Activated CD4-positive, alpha-beta T cell treated with anti-CD3 and anti-CD28 coated beads for 36 hours (primary cell): ENCODE data around the gene XIST. TPM values are rescaled to one million over a fixed set of nuclear protein-coding genes. Genes with fewer than 3 reads are reported as not detected.
"Not testable (repeated sequence)": the region's sequence is repeated elsewhere in the genome, so short reads cannot be mapped to it uniquely, and the experiment has no call there.

Experiments used
- ATAC-seq: fragments of 200-7000 bp; cut with Tn5 transposase; one replicate; pipeline ENCODE4 v1.10.0; 2021; ENCODE audit warnings: mild to moderate bottlenecking, moderate library complexity
- CTCF ChIA-PET: fragments of 350-600 bp; sonication (Branson Sonifier 250); formaldehyde crosslinking; loops from one replicate; lab custom pipeline; 2021; ENCODE audit warnings: antibody characterized with exemption; lab: Charles Lee
- POLR2A ChIA-PET: fragments of 350-600 bp; sonication (Branson Sonifier 250); formaldehyde crosslinking; loops from one replicate; lab custom pipeline; 2021; ENCODE audit warnings: antibody characterized with exemption, inconsistent platforms; lab: Charles Lee
- DNase-seq: peaks from one replicate; pipeline ENCODE4 v3.0.0-alpha.2; 2020
- H3K27ac Mint-ChIP-seq: one replicate; pipeline ENCODE4 v1.8.0; 2021; ENCODE audit warnings: mixed read lengths
- H3K27me3 Mint-ChIP-seq: one replicate; pipeline ENCODE4 v1.8.0; 2021; ENCODE audit warnings: mixed read lengths
- H3K36me3 Mint-ChIP-seq: one replicate; pipeline ENCODE4 v1.8.0; 2021; ENCODE audit warnings: low read depth, mixed read lengths
- H3K4me1 Mint-ChIP-seq: one replicate; pipeline ENCODE4 v1.8.0; 2021; ENCODE audit warnings: mixed read lengths
- H3K4me3 Mint-ChIP-seq: one replicate; pipeline ENCODE4 v1.8.0; 2021; ENCODE audit warnings: mild to moderate bottlenecking, moderate library complexity, mixed read lengths
- H3K9me3 Mint-ChIP-seq: one replicate; pipeline ENCODE4 v1.8.0; 2021; ENCODE audit warnings: low read depth, mixed read lengths
- intact Hi-C, 2 experiments: fragments of 100-400 bp; cut with DNase I in 1 of 2; cut with micrococcal nuclease in 1 of 2; formaldehyde crosslinking; loops; one replicate each; pipeline versions ENCODE4 v1.14.2 to v1.15.1; 2022 to 2024; cut with DNase I, micrococcal nuclease
- total RNA-seq, 2 experiments: library from RNA; stranded (reverse); gene quantifications; one replicate each; pipeline ENCODE4 v1.2.3, GENCODE V29; 2021

Gene XIST
- total RNA-seq, 2 experiments from 2014 or later, result not detected

- Mint-ChIP-seq H3K27ac (no peak overlapping the region), H3K4me3 (no peak overlapping the region), H3K9me3 (no peaks in the 10 kb centered on the region), H3K36me3 (no peaks in the 10 kb centered on the region), H3K27me3 (peaks cover 2% of the 10 kb centered on the region), H3K4me1 (no peaks in the 10 kb centered on the region)
- CTCF ChIA-PET, result no interaction called here
- POLR2A ChIA-PET, result no interaction called here
- intact Hi-C loops, result no loop called here
- DNase-seq (no peak), ATAC-seq (no peak)
Observed at GRCh38 chrX:73823473-73824004, 29.0 kb downstream of the XIST start.

DNA sequence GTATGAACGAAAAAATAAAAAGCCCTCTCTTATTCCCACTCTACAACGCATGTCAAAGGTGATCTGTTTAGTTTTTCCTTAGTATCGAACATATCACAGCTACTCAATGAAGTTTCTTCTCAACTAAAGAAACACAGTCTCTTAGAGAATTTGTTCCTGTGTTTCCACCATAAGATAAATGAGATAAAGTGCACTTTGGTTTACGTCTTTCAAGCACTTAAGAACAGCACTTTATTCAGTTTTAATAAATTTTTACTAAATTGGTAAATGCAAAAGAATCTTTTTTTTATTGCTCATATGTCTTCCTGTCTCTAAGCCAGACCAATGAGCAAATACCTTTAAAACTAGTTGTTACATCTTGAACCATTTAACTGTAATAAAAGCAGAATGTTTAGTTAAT is 29.7 kb downstream of the XIST start:
- peaks cover under 1% of the 10 kb centered on the region for H3K27me3 Mint-ChIP-seq
- intact Hi-C loops, result no loop called here
- ChIA-PET CTCF (no interaction called here), POLR2A (no interaction called here)
- no peaks in the 10 kb centered on the region for H3K9me3 Mint-ChIP-seq
- H3K27ac Mint-ChIP-seq, result no peak overlapping the region
- no peaks in the 10 kb centered on the region for H3K36me3 Mint-ChIP-seq
- no peaks in the 10 kb centered on the region for H3K4me1 Mint-ChIP-seq
- DNase-seq, result no peak
- H3K4me3 Mint-ChIP-seq, result no peak overlapping the region
- no peak for ATAC-seq

- Mint-ChIP-seq H3K9me3 (no peaks in the 10 kb centered on the region), H3K27me3 (no peaks in the 10 kb centered on the region), H3K36me3 (no peaks in the 10 kb centered on the region), H3K4me1 (no peaks in the 10 kb centered on the region), H3K27ac (no peak overlapping the region), H3K4me3 (no peak overlapping the region)
- ChIA-PET CTCF (no interaction called here), POLR2A (no interaction called here)
- DNase-seq (no peak), ATAC-seq (no peak)
- intact Hi-C loops, result no loop called here
Observed at GRCh38 chrX:73821921-73822559, 30.5 kb downstream of the XIST start.

- CTCF ChIA-PET, H3K36me3 Mint-ChIP-seq, H3K4me1 Mint-ChIP-seq, DNase-seq, H3K4me3 Mint-ChIP-seq, H3K9me3 Mint-ChIP-seq, H3K27me3 Mint-ChIP-seq, intact Hi-C loops, POLR2A ChIA-PET, ATAC-seq, H3K27ac Mint-ChIP-seq: not testable (repeated sequence)
Observed at GRCh38 chrX:73819864-73820558, 32.5 kb downstream of the XIST start.

GRCh38 chrX:73818200-73819116 is 34.1 kb downstream of the XIST start:
- ChIA-PET CTCF (no interaction called here), POLR2A (no interaction called here)
- no peak overlapping the region for H3K4me3 Mint-ChIP-seq
- no peaks in the 10 kb centered on the region for H3K36me3 Mint-ChIP-seq
- H3K4me1 Mint-ChIP-seq, result no peaks in the 10 kb centered on the region
- intact Hi-C loops, result no loop called here
- ATAC-seq (no peak), DNase-seq (no peak)
- H3K9me3 Mint-ChIP-seq, result no peaks in the 10 kb centered on the region
- H3K27ac Mint-ChIP-seq, result no peak overlapping the region
- no peaks in the 10 kb centered on the region for H3K27me3 Mint-ChIP-seq

DNA sequence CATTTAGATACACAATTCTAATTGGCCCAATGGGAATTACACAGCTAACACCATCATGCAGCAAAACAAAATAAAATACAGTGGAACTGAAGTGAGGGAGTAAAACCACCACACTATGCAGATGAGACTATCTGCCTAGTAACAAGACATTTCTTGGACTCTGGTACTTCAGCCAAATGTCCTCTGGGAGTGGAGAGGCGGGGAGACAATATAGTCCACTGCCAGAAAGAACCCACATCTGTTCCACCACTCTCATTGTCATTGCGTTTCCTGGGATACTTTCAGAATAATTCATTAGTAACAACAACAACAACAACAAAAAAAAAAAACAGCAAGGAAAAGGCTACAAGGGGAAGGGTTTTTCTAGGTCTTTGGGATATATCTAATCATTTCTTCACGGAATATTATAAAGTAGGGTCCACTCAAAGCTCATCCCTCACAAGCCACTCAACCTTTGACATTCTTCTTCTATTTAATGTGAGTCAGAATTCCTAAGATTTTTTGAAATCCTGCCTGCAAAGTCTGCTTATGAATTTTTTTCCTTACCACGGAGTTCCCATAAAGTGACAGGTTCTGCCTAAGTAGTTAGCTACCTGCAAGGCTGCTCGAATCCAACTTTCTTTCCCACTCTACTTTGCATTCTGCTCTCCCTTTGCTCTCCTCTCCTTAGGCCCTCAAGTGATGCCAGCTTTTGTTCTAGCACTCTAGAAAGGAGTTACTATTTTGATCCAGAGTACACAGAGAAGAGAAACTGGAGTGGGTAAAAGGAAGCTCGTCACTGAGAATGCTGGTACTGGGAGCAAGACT is 34.9 kb downstream of the XIST start:
- Mint-ChIP-seq H3K27ac (no peak overlapping the region), H3K9me3 (no peaks in the 10 kb centered on the region), H3K36me3 (no peaks in the 10 kb centered on the region), H3K4me3 (no peak overlapping the region), H3K27me3 (no peaks in the 10 kb centered on the region), H3K4me1 (no peaks in the 10 kb centered on the region)
- intact Hi-C loops, result no loop called here
- ATAC-seq, result no peak
- ChIA-PET POLR2A (no interaction called here), CTCF (no interaction called here)
- DNase-seq, result no peak

GRCh38 chrX:73812256-73812655 is 40.3 kb downstream of the XIST start:
- CTCF ChIA-PET, result no interaction called here
- Mint-ChIP-seq H3K4me1 (no peaks in the 10 kb centered on the region), H3K36me3 (no peaks in the 10 kb centered on the region), H3K9me3 (no peaks in the 10 kb centered on the region), H3K4me3 (no peak overlapping the region), H3K27me3 (no peaks in the 10 kb centered on the region), H3K27ac (no peak overlapping the region)
- DNase-seq, result no peak
- intact Hi-C loops, result no loop called here
- POLR2A ChIA-PET, result no interaction called here
- ATAC-seq, result no peak

DNA sequence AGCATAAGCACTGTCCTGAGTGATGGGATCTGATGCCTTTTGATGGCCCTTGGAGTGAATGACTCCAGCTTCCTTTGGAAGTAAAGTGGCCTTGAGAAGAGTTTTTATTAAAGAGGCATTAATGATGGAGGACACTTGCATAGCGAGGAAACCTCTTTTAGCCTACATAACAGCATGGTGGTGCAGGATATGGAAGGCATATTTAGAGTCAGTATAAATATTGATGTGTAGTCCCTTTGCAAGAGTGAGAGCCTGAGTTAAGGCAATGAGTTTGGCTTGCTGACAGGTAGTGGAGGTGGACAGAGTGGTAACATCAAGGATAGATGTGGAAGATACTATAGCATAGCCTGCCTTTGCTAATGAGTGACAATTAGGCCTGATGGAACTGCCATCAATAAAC is 48.4 kb downstream of the XIST start:
- POLR2A ChIA-PET, DNase-seq, ATAC-seq, CTCF ChIA-PET, H3K27ac Mint-ChIP-seq, H3K4me1 Mint-ChIP-seq, H3K9me3 Mint-ChIP-seq, H3K27me3 Mint-ChIP-seq, intact Hi-C loops, H3K36me3 Mint-ChIP-seq, H3K4me3 Mint-ChIP-seq: not testable (repeated sequence)

GRCh38 chrX:73799888-73800287 is 52.6 kb downstream of the XIST start:
- DNase-seq (no peak), ATAC-seq (no peak)
- H3K27ac Mint-ChIP-seq, result no peak overlapping the region
- H3K4me3 Mint-ChIP-seq, result no peak overlapping the region
- CTCF ChIA-PET, result interaction anchor here (0.6 kb wide), 1 partner anchor 1509 kb away, joined by 3 read pairs; no protein-coding TSS in a partner anchor
- intact Hi-C loops, result no loop called here
- peaks cover 3% of the 10 kb centered on the region for H3K9me3 Mint-ChIP-seq
- no peaks in the 10 kb centered on the region for H3K27me3 Mint-ChIP-seq
- no peaks in the 10 kb centered on the region for H3K36me3 Mint-ChIP-seq
- POLR2A ChIA-PET, result no interaction called here
- no peaks in the 10 kb centered on the region for H3K4me1 Mint-ChIP-seq

DNA sequence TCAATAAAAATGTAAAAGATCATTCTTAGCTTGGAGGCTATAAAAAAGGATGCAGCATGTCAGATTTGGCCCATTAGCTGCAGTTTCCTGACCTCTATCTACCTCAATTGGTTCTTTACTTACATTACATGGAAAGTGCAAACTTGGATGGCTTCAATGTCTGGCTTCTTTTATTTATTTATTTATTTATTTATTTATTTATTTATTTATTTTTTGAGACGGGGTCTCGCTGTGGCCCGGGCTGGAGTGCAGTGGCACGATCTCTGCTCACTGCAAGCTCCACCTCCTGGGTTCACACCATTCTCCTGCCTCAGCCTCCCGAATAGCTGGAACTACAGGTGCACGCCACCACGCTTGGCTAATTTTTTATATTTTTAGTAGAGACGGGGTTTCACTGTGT is 60.0 kb downstream of the XIST start:
- H3K9me3 Mint-ChIP-seq, H3K36me3 Mint-ChIP-seq, H3K27ac Mint-ChIP-seq, POLR2A ChIA-PET, H3K4me3 Mint-ChIP-seq, H3K27me3 Mint-ChIP-seq, H3K4me1 Mint-ChIP-seq, ATAC-seq, intact Hi-C loops, CTCF ChIA-PET, DNase-seq: not testable (repeated sequence)

DNA sequence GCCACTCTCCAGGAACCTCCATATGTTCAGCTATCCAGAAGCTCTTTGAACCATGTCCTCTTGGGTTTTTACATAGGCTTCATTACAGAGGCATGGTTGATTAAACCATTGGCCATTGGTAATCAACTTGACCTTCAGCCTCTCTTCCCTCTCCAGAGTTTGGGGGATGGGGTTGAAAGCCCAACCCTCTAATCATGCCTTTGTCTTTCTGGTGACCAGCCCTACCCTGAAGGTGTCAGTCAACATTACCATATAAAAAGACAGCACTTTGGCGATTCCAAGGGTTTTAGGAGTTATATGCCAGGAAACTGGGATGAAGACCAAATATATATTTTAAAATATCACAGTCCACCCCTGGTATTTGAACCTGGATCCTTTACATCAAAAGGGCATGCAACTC is 67.0 kb downstream of the XIST start:
- H3K36me3 Mint-ChIP-seq, result no peaks in the 10 kb centered on the region
- H3K27me3 Mint-ChIP-seq, result no peaks in the 10 kb centered on the region
- ATAC-seq, result no peak
- no peak overlapping the region for H3K27ac Mint-ChIP-seq
- ChIA-PET POLR2A (no interaction called here), CTCF (no interaction called here)
- no peaks in the 10 kb centered on the region for H3K9me3 Mint-ChIP-seq
- no peak overlapping the region for H3K4me3 Mint-ChIP-seq
- no peak for DNase-seq
- H3K4me1 Mint-ChIP-seq, result no peaks in the 10 kb centered on the region
- intact Hi-C loops, result no loop called here
